Esophagus muscularis mucosa (tissue), 3 donors: ENCODE results near the gene TIE1.

Experiments
- CTCF ChIP-seq, 3 experiments: fragments of 200-600 bp in 2 of 3; fragments of 450-650 bp in 1 of 3; sonication (generic) in 2 of 3; IDR thresholded peaks; one replicate each; pipeline ENCODE4 v1.5.1; 2017 to 2019; ENCODE audit warnings: antibody characterized with exemption in 3 of 3, mild to moderate bottlenecking in 2 of 3, moderate library complexity in 1 of 3
- POLR2A ChIP-seq: fragments of 450-650 bp; IDR thresholded peaks from one replicate; pipeline ENCODE4 v1.6.1; 2017; ENCODE audit warnings: antibody characterized with exemption, moderate library complexity, mild to moderate bottlenecking, low read depth
- POLR2AphosphoS5 ChIP-seq, 2 donors: sonication (generic); formaldehyde crosslinking; IDR thresholded peaks; one replicate each; pipeline ENCODE4 v1.6.1; 2017; ENCODE audit warnings: antibody characterized with exemption in 2 of 2

DNA sequence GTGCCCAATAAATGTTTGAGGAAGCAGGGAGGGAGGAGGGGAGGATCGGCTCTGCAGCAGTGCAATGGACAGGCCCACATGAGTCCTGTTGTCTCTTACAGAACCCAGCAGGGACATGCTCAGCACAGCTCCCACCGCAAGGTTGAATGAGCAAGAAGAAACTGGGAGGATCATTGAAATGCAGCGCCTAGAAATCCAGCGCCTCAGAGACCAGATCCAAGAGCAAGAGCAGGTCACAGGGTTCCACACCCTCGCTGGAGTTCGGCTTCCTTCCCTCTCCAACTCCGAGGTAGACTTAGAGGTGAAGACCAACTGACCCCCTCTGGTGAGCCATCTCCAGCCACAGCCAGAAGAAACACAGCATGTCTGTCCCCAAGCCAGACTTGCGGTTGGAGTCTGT, 46.9 kb upstream of the TIE1 start:
- no peak for TF ChIP-seq CTCF (IDR thresholded peaks at IDR 0.05)
- TF ChIP-seq POLR2AphosphoS5 (IDR thresholded peaks at IDR 0.05): no peak
- TF ChIP-seq POLR2A: no peak
